NOMO-1 treated with DMSO at 0.1 percent for 48 hours (cell line): ENCODE measurements around the gene RHOH.

ENCODE experiments used
- DNase-seq: peaks from one replicate; lab custom pipeline; 2025; ENCODE audit not compliant: unreplicated experiment; lab: John Stamatoyannopoulos, UW

RHOH gene

DNA sequence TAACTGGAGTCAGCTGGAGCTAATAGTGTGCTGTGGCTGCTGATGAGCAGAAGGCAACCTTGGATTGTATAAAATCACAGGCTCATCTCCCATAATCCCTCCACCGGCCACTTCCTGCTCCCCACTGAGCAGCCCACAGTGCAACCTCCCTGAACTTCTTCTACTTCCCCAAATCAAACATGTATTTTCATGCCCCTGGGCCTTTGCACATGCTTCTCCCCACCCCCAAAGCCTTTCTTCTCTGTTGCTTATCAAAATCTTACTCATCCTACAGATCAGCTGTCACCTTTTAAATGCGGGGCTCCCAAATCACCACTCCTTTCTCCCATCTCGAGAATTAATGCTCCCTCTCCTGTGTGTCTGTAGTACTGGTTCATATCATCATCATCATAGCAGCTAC lies 35.8 kb downstream of the RHOH start:
- DNase-seq = no peak

GRCh38 chr4:40233227-40233626 lies 36.4 kb downstream of the RHOH start:
- no peak for DNase-seq

- no peak for DNase-seq
Measured at GRCh38 chr4:40234519-40235039, 37.7 kb downstream of the RHOH start.

GRCh38 chr4:40238008-40238699 lies 41.3 kb downstream of the RHOH start:
- DNase-seq = no peak

DNA sequence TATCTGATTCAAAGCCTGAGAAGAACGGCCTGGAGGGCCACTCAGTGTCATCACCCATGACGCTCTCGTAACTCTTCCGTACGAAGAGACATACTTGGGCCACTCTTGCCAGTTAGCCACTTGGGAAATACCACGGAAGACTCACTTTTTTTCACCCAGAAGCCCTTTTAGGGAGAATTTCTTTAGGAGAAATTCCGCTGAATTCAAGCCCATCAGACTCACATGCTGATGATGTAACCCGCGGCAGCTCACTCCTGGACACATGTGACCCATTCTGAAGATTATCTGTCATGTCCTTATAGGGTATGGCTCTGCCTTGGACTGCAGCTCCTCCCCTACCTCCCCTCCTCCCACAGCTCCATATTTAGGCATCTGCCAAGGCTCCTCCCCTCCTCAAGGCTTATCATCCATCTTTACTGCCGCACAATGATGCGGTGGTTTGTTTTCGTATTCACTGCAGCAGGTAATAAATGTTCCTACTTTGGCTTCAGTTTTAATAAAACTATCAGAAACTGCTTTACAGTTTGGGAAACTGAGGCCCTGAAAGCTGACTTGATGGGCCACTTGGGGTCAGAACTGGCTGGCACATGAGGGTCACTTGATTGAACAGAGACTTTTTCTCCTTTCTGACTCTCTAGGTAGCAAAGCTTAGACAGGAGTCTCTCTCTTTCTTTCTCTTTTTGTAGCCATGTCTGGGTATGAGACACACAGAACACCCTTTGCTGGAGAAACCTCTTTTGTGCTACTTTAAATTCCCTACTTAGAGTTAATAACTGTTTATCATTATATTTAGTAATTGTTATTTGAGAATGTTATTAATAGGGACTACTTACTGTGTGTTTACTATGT lies 42.1 kb downstream of the RHOH start:
- no peak for DNase-seq

DNA sequence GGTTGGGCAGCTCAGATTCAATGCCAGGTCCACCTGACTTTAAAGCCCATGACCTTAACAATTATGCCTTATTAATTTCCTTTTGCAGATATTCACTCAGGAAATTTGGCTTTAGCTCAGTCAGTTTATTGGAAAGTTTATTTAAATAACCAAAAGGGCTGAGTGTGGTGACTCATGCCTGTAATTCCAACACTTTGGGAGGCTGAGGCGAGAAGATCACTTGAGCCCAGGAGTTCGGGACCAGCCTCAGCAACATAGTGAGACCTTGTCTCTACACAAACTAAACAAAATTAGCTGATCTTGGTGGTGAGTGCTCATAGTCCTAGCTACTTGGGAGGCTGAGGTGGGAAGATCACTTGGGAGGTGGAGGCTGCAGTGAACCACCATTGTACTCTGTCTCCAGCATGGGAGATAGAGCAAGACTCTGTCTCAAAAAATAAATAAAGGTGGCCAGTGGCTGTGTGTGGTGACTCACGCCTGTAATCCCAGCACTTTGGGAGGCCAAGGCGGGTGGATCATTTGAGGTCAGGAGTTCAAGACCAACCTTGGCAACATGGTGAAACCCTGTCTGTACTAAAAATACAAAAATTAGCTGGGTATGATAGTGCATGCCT lies 43.3 kb downstream of the RHOH start:
- DNase-seq = no peak

- no peak for DNase-seq
Measured at GRCh38 chr4:40241026-40241425, 44.2 kb downstream of the RHOH start.

- DNase-seq = no peak
Measured at GRCh38 chr4:40241941-40242340, 45.1 kb downstream of the RHOH start.

DNA sequence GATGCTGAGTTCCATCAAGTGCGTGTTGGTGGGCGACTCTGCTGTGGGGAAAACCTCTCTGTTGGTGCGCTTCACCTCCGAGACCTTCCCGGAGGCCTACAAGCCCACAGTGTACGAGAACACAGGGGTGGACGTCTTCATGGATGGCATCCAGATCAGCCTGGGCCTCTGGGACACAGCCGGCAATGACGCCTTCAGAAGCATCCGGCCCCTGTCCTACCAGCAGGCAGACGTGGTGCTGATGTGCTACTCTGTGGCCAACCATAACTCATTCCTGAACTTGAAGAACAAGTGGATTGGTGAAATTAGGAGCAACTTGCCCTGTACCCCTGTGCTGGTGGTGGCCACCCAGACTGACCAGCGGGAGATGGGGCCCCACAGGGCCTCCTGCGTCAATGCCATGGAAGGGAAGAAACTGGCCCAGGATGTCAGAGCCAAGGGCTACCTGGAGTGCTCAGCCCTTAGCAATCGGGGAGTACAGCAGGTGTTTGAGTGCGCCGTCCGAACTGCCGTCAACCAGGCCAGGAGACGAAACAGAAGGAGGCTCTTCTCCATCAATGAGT lies 46.6 kb downstream of the RHOH start:
- DNase-seq = no peak

DNA sequence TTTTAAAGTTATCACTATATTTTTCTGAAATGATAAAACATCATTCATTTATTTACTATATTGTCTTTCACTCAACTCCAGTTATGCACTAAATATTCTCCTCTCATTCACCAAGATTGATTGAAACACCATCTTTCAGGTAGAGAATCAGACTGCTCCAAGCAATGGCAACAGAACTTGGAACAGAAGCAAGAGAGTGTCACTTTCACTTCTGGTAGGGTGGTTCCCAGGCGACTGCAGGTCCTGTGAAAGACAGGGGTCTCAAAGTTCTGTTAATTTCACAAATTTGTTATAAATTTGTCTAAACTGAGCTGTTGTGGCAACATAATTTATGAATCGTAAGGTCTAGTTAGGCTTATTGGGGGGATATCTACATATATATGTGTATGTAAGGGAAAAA lies 47.8 kb downstream of the RHOH start:
- no peak for DNase-seq

DNA sequence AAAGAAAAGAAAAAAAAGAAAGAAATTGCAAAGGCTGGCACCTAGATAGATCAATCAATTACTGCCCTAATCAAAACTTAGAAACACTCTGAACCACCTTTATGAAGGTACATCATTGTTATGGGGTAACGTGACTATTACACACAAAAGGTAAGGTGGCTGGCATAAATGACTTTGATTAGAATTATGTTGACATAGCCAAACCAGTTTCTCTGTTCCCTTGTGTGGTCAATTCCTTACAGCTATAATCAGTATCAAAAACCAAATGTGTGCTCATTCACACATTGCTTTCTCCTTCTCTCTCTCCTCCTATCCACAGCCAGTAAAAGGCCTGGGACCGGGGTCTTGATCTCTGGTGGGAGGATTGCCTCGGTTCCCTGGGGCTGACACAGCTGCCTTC lies 48.7 kb downstream of the RHOH start:
- no peak for DNase-seq

DNA sequence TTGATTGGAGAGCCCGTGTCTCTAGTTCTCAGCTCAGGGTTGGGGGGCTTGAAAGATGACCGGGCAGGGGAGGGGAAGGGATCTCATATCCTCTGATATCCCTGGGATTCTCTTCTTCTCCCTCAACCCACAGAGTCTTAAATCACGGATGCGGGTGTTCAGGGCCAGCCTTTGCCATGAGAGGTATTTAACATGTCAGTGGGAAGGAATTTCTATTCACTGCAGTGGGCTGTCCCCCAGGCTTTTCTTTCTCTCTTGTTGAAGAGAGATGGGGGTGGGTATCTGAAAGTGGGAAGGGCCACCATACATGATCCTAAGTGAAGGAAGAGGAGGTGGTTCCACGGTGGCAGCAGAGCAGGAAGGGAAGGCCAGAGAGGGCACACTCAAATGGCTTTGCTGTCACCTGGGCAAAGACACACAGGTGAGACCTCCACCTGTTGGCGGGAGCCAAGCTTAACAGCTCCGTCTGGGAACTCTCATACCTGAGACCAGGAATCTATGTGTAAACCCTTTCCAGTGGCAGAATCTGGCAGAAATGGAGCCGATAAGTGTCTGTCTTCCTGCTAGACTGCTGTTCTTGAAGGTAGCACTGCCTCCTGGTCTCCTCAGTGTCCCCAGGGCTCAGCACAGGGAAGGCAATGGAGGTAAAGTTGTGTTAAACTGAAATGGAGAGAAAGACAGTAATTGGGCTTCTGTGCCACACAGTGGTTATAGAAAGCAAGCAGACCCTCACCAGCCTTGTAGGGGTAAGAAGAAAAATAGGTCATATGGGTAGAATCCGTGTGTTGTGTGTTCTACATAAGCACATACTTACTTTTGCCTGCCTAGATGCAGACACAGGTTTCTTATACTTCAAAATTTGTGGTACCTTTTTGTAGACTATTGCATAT lies 49.4 kb downstream of the RHOH start:
- DNase-seq = no peak

DNA sequence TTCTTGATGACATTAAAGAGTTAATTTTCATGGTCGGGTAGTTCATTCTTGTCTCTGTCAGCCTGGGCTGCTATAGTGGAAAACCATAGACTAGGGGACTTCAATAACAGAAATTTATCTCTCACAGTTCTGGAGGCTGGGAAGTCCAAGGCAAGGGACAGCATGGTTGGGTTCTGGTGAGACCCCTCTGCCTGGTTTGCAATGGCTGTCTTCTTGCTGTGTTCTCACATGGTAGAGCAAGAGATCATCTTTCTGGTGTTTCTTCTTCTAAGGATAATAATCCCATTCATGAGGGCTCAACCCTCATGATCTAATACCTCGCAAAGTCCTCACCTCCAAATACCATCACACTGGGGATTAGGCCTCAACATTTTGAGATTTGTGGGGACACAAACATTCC lies 50.1 kb downstream of the RHOH start:
- DNase-seq = no peak

GRCh38 chr4:40247350-40247749 lies 50.5 kb downstream of the RHOH start:
- no peak for DNase-seq

DNA sequence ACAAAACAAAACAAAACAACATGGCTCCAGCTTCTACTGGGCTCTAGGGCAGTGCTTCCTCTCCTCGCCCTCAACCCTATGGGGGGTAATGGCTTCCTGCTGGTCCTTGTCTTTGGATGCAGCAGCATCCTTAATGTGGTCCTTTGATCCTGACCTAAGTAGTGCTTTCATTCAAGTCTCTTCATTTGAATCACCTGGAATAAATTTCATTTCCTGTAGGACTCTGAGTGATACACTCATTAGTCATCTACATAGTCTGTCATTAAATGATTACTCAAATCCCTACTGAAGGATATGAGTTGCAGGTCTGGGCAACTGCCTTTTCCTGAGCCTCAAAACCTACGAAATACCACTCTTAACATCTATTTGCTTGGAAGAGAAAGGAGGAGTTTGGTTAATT lies 54.5 kb downstream of the RHOH start:
- no peak for DNase-seq

DNA sequence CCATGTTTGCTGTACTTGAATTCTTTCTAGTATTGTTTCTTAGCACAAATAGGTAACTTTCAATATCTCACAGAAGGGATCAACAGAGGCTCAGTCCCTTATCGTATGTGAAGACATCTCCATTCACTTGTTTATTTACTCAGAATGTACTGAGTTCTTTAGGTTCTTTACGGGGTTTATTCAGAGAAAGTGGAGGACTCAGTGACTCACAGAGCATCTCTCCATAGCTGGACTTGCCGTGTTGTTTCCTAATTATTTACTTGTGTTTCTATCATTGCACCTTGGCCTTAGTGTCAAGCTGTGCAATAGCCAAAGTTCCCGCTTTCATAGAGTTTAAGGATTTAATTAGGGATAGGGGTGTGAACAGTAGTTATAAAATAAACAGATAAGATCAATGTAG lies 57.1 kb downstream of the RHOH start:
- no peak for DNase-seq

DNA sequence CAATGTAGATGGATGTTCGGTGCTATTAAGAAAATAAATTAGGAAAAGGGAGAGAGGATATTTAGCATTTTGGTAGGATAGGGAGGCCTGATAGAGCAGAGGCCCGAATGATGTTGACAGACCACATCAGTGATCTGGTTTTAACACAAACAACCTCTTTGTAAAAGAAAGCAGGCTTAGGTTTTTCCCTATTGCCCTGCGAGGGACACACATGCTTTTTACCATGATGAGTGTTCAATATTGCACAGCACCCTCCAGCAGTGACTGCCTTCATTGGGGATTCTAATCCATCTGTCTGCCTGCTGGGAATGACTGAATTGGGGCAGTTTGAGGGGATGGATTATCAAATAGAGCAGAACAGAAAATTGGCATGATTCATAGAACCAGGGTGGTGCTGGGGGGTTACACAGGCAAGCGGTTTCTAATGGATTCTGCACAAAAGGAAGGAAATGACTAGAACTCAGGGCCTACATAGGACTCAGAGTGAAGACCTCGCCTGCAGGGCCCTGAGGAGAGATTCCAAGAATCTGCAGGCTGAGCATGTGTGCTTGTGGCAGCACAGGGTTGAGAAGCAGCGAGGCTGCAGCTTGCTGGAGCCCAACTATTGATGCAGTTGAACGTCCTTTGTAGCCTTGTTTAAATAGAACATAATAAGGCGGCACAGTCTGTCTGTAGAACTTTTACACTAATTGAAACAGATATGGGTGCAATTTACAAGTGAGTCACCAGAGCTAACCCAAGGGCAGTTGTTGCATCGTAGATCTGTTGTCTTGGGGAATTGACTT lies 58.0 kb downstream of the RHOH start:
- no peak for DNase-seq

DNA sequence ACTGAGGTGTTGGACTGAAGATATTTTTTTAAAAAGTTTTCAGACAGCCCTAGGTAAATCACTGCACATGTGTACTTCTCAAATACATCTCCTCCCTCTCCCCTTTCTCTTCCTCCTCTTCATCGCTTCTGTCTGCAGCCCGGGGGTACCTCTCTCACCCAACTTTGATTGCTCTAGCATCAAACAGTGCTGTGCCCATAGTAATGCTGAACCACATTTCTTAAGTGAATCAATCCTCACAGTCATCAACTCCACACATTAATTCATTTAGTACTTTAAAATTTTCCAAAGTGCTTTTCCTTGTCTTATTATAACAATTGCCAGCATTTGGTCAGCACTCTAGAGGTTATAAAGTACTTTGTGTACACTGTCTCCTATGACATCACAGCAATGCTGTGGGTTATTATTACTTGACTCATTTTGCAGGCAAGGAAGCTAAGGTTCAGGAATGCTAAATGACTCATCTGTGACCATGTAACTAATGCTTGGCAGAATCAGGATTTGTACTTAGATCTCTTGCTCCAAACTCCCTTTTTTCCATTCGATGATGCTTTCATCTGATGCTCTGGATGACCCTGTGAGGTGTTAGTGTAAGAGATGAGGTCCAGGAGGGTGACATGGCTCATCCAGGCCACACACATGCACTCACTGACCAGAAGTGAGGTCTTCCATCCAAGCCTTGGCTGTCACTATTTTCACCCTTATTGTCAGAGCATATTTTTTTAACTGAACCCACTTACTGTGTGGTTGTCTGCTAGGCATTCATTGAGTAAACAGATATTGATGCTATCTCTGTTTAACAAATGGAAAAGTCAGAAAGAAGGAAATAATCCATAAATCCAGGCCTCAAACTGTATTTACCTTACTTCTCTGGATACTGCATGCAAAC lies 58.8 kb downstream of the RHOH start:
- no peak for DNase-seq

DNA sequence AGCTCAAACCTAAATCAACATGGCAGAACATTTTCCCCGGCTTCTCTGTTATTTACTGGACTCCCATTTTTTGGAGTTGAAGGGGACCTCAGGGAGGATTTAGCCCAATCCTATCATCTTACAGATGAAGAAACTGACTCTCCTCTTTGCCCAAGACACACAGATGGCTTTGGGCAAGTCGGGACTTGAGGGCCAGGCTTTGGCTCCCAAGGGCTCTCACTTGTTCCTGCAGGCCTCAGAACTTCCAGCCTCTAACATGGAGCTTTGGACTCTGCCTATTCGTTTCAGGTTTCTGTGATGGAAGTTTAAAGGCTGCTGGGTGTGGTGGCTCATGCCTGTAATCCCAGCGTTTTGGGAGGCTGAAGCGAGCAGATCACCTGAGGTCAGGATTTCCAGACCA lies 59.5 kb downstream of the RHOH start:
- no peak for DNase-seq
